H1 (cell line): ENCODE measurements around the gene MRPS2. TPM values are rescaled to one million over a fixed set of nuclear protein-coding genes. Genes with fewer than 3 reads are reported as not detected.
A peak's percentile ranks its signal among the peaks of the same experiment; 100 is the strongest.

Source experiments
- CTCF ChIA-PET: fragments of 300-600 bp; sonication (Branson Sonifier 250); formaldehyde crosslinking; loops from one replicate; lab custom pipeline; 2021; ENCODE audit not compliant: partially characterized antibody; lab: Charles Lee
- POLR2A ChIA-PET: fragments of 300-600 bp; sonication (Branson Sonifier 250); formaldehyde crosslinking; loops from one replicate; lab custom pipeline; 2021; ENCODE audit warnings: inconsistent platforms; ENCODE audit not compliant: partially characterized antibody; lab: Charles Lee
- DNase-seq, 2 experiments: peaks; one replicate each; pipeline versions ENCODE4 v3.0.0 to v3.0.0-alpha.2; 2010 to 2022; ENCODE audit warnings: low spot score in 2 of 2, low read depth in 1 of 2, mixed read lengths in 1 of 2
- FAIRE-seq: peaks from 2 replicates; lab custom pipeline; 2011; peaks lifted over from hg19 to GRCh38; lab: Jason Lieb, UNC
- H2AFZ ChIP-seq: 2 replicates; pipeline ENCODE4 v1.8.1; 2012; ENCODE audit warnings: low read length, inconsistent platforms
- H2AK5ac ChIP-seq: 2 replicates; pipeline ENCODE4 v1.6.1; 2013; ENCODE audit warnings: low read depth, low read length
- H2BK120ac ChIP-seq: replicated peaks from 2 replicates; pipeline ENCODE3; 2013; ENCODE audit warnings: low read depth, low read length, inconsistent platforms
- H2BK12ac ChIP-seq: 2 replicates; pipeline ENCODE4 v1.6.1; 2013; ENCODE audit warnings: low read depth, low read length
- H2BK15ac ChIP-seq: 2 replicates; pipeline ENCODE4 v1.6.1; 2013; ENCODE audit warnings: low read length
- H2BK20ac ChIP-seq: 2 replicates; pipeline ENCODE4 v1.6.1; 2013; ENCODE audit warnings: low read length
- H2BK5ac ChIP-seq: 2 replicates; pipeline ENCODE4 v1.6.1; 2013; ENCODE audit warnings: low read depth, low read length
- H3K14ac ChIP-seq: 2 replicates; pipeline ENCODE4 v1.6.1; 2013; ENCODE audit warnings: inconsistent platforms; ENCODE audit not compliant: insufficient read length
- H3K18ac ChIP-seq: 2 replicates; pipeline ENCODE4 v1.6.1; 2013; ENCODE audit warnings: low read length; ENCODE audit errors: extremely low read depth
- H3K23ac ChIP-seq: 2 replicates; pipeline ENCODE4 v1.6.1; 2013; ENCODE audit warnings: inconsistent platforms; ENCODE audit not compliant: insufficient read length
- H3K23me2 ChIP-seq: 2 replicates; pipeline ENCODE4 v1.6.1; 2013; ENCODE audit warnings: low read depth, low read length
- H3K27ac ChIP-seq: 2 replicates; pipeline ENCODE4 v1.6.1; 2011; ENCODE audit warnings: low read depth, low read length, inconsistent platforms
- H3K27me3 ChIP-seq, 4 experiments: replicated peaks in 1 of 4; 1 replicate in 1 of 4; 2 replicates in 3 of 4; pipeline versions ENCODE4 v1.6.1 to v1.8.1; 2011 to 2013; ENCODE audit warnings: low read length in 3 of 4, mild to moderate bottlenecking in 3 of 4, inconsistent platforms in 2 of 4, mixed read lengths in 2 of 4, moderate library complexity in 1 of 4; ENCODE audit not compliant: control insufficient read depth in 3 of 4, insufficient read depth in 3 of 4; ENCODE audit errors: extremely low read depth in 1 of 4
- H3K36me3 ChIP-seq, 4 experiments: 2 replicates each; pipeline versions ENCODE4 v1.6.1 to v1.8.1; 2011 to 2013; ENCODE audit warnings: mild to moderate bottlenecking in 4 of 4, low read length in 3 of 4, moderate library complexity in 2 of 4, control low read depth in 1 of 4, inconsistent platforms in 1 of 4; ENCODE audit not compliant: insufficient read depth in 4 of 4, control insufficient read depth in 2 of 4
- H3K4ac ChIP-seq: replicated peaks from 2 replicates; pipeline ENCODE3; 2013; ENCODE audit warnings: low read length, low read depth, mixed read lengths, inconsistent platforms; ENCODE audit not compliant: insufficient read length
- H3K4me1 ChIP-seq, 4 experiments: replicated peaks in 1 of 4; 1 replicate in 1 of 4; 2 replicates in 3 of 4; pipeline versions ENCODE4 v1.6.1 to v1.8.1; 2011 to 2013; ENCODE audit warnings: low read length in 3 of 4, inconsistent platforms in 2 of 4, mixed read lengths in 1 of 4; ENCODE audit not compliant: insufficient read depth in 4 of 4, control insufficient read depth in 3 of 4
- H3K4me2 ChIP-seq, 2 experiments: 2 replicates each; pipeline versions ENCODE4 v1.6.1 to v1.8.1; 2011 to 2013; ENCODE audit warnings: low read depth in 2 of 2, low read length in 2 of 2, control low read depth in 1 of 2, inconsistent platforms in 1 of 2, mild to moderate bottlenecking in 1 of 2; ENCODE audit not compliant: insufficient read depth in 1 of 2
- H3K4me3 ChIP-seq, 4 experiments: fragments of 200-600, 300-600 bp in 1 of 4; sonication (generic), shearing (Covaris generic), sonication (Bioruptor Twin) in 1 of 4; 2 replicates each; pipeline versions ENCODE4 v1.5.1 to v1.8.1; 2011 to 2016; ENCODE audit warnings: low read length in 4 of 4, low read depth in 3 of 4, control low read depth in 2 of 4, inconsistent platforms in 2 of 4, mild to moderate bottlenecking in 2 of 4, mixed read lengths in 1 of 4, moderate library complexity in 1 of 4; ENCODE audit not compliant: insufficient read depth in 2 of 4; ENCODE audit errors: extremely low read depth in 1 of 4
- H3K56ac ChIP-seq: replicated peaks from 2 replicates; pipeline ENCODE3; 2013; ENCODE audit warnings: low read depth, mild to moderate bottlenecking, mixed read lengths, low read length, inconsistent platforms; ENCODE audit not compliant: insufficient read length
- H3K79me1 ChIP-seq: 2 replicates; pipeline ENCODE4 v1.6.1; 2013; ENCODE audit warnings: low read depth, low read length, control low read depth
- H3K79me2 ChIP-seq, 2 experiments: 2 replicates each; pipeline versions ENCODE4 v1.6.1 to v1.8.1; 2012 to 2013; ENCODE audit warnings: low read length in 2 of 2, mild to moderate bottlenecking in 2 of 2, inconsistent platforms in 1 of 2; ENCODE audit not compliant: insufficient read depth in 2 of 2, control insufficient read depth in 1 of 2
- H3K9ac ChIP-seq, 4 experiments: replicated peaks in 1 of 4; 1 replicate in 1 of 4; 2 replicates in 3 of 4; pipeline versions ENCODE4 v1.6.1 to v1.8.1; 2011 to 2013; ENCODE audit warnings: low read depth in 3 of 4, low read length in 3 of 4, control low read depth in 2 of 4, mild to moderate bottlenecking in 2 of 4, moderate library complexity in 2 of 4, inconsistent platforms in 1 of 4; ENCODE audit errors: extremely low read depth in 1 of 4
- H3K9me3 ChIP-seq, 2 experiments: 2 replicates each; pipeline versions ENCODE4 v1.6.1 to v1.8.1; 2012 to 2013; ENCODE audit warnings: mild to moderate bottlenecking in 2 of 2, moderate library complexity in 2 of 2, control low read depth in 1 of 2, inconsistent platforms in 1 of 2, low read depth in 1 of 2, low read length in 1 of 2, mixed read lengths in 1 of 2; ENCODE audit not compliant: insufficient read depth in 2 of 2
- H4K20me1 ChIP-seq, 2 experiments: replicated peaks in 1 of 2; 2 replicates each; pipeline versions ENCODE3 to v1.8.1; 2011 to 2013; ENCODE audit warnings: inconsistent platforms in 2 of 2, low read length in 2 of 2, mild to moderate bottlenecking in 1 of 2; ENCODE audit not compliant: insufficient read depth in 2 of 2, control insufficient read depth in 1 of 2
- H4K5ac ChIP-seq: 2 replicates; pipeline ENCODE4 v1.6.1; 2013; ENCODE audit warnings: low read length, low read depth, mixed read lengths, inconsistent platforms; ENCODE audit not compliant: insufficient read length
- H4K8ac ChIP-seq: 2 replicates; pipeline ENCODE4 v1.8.0; 2013; ENCODE audit warnings: mild to moderate bottlenecking, moderate library complexity, low read length, inconsistent platforms; ENCODE audit not compliant: insufficient read depth; ENCODE audit errors: extremely low read depth
- H4K91ac ChIP-seq: replicated peaks from 2 replicates; pipeline ENCODE3; 2013; ENCODE audit warnings: low read length, mixed read lengths, inconsistent platforms; ENCODE audit not compliant: insufficient read length
- GTF2F1 ChIP-seq: IDR thresholded peaks from 2 replicates; pipeline ENCODE4 v1.6.1; 2012; ENCODE audit warnings: low read depth, low read length, improper control_type of control experiment, borderline replicate concordance
- KDM4A ChIP-seq: IDR thresholded peaks from one replicate; pipeline ENCODE4 v1.7.1; 2012; ENCODE audit warnings: low read depth, mild to moderate bottlenecking, moderate library complexity, low read length, inconsistent platforms; ENCODE audit not compliant: severe bottlenecking
- KDM5A ChIP-seq: fragments of 200-600 bp; IDR thresholded peaks from 2 replicates; pipeline ENCODE4 v1.7.1; 2012; ENCODE audit warnings: mild to moderate bottlenecking, low read length, inconsistent platforms, mixed read lengths
- PHF8 ChIP-seq: fragments of 200-600 bp; sonication (generic); conservative IDR thresholded peaks from 2 replicates; pipeline ENCODE4 v1.7.1; 2012; ENCODE audit warnings: low read depth, mild to moderate bottlenecking, inconsistent platforms, low read length, moderate library complexity
- TAF1 ChIP-seq: IDR thresholded peaks from 2 replicates; pipeline ENCODE4 v1.6.1; 2011; ENCODE audit warnings: mild to moderate bottlenecking, low read depth, low read length
- ZNF274 ChIP-seq: IDR thresholded peaks from 2 replicates; pipeline ENCODE4 v1.7.0; 2012; ENCODE audit warnings: low read length, borderline replicate concordance; ENCODE audit errors: extremely low read depth
- whole genome bisulfite sequencing, 2 experiments: shearing (Covaris generic) in 1 of 2; methylation state at CpG; one replicate each; pipeline versions ENCODE4 v1.1.6 to v1.1.7; 2013 to 2015; ENCODE audit warnings: low lambda C conversion rate in 2 of 2, mixed read lengths in 2 of 2, inconsistent platforms in 1 of 2, low coverage in 1 of 2, missing lambda C conversion rate in 1 of 2; ENCODE audit not compliant: insufficient replicate concordance in 2 of 2, insufficient coverage in 1 of 2, insufficient read length in 1 of 2; ENCODE audit errors: extremely low coverage in 1 of 2, missing lambda C conversion rate in 1 of 2; 5-methylcytosine and 5-hydroxymethylcytosine counted together
- polyA plus RNA-seq, 7 experiments: library from polyadenylated mRNA; depleted of rRNA in 3 of 7; stranded (reverse) in 5 of 7; unstranded in 2 of 7; fragments of >200 nt in 5 of 7; fragments of 200-250 nt in 2 of 7; gene quantifications; 1 replicate in 5 of 7; 2 replicates in 1 of 7; 4 replicates in 1 of 7; pipeline versions ENCODE4 v1.2.1 to v1.2.3, GENCODE V29; 2011 to 2013; ENCODE audit warnings: missing spikeins in 2 of 7, mixed read lengths in 2 of 7
- total RNA-seq: library from RNA; stranded (reverse); fragmentation: NEBNext Ultra II Directional; extraction: Animal tissue kit (Norgen Biotek cat#: 25700); gene quantifications from 2 replicates; pipeline ENCODE4 v1.2.1, GENCODE V29; 2021

Gene MRPS2
- total and polyA plus RNA-seq, 2 of the 8 experiments (the other 6 are each of a cell fraction or from before 2014, with no cell fraction given): 78.6 to 476 TPM

DNA sequence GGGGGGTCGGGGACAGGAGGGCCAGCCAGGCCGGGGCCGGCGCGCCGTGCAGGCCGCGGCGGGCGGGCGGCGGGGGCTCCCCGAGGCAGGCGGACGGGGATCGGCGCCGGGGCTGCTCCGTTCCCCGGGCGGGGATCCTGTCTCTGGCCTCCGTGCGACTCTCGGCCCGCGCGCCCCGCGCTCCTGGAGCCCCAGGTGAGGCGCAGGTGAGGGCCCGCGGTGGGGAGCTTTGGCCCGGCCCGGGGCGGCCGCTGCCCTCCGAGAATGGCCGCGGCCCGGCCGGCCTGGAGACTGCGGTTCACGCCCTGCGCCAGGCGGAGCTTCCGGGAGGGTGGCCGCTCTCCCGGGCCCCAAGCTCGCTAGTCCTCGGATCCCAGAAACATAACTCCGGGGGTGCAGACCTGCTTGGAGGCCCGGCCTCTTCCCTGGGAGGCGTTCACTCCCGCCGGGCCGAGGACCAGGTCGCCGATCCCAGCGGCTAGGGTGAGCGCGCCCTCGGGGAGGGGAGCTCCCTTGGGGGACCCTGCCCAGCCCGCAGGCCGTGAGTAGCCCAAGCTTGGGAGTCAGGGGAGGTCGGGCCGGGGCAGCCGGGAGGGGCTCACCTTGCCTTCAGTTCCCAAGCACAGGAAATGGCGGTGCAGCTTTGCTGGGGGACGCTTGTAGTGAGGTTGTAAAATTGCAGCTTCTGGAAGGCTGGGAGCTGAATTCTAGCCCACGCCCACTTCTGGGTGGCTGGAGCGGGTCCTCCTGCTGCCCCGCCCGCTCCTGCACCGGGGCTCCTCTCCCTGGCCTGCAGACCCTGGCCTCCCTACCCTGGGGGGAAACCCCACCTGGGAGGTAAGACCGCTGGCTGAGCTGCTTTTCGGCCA lies 20.2 kb upstream of the MRPS2 start:
- H3K4me3 ChIP-seq: peak overlapping the region; percentile 65 to 93 (median 80)
- 3% methylated on average over 35 of the region's 76 CpGs; no CpG with 5 or more reads in 1 of the 2 experiments for WGBS, 2 experiments
- H3K27ac ChIP-seq: no peak overlapping the region; the same call in 1 of the 2 replicates
- H3K4me2 ChIP-seq: peak overlapping the region; percentile 83 to 87
- H2BK20ac ChIP-seq: no peak overlapping the region
- no peak overlapping the region for H3K23ac ChIP-seq
- peak overlapping the region; percentile 43 to 73 (median 54); a peak in 6 of 7 replicates for H3K9ac ChIP-seq
- no peak overlapping the region for H3K4ac ChIP-seq
- peaks cover 11 to 20% (median 18%) of the 10 kb centered on the region in 4 experiments for H3K36me3 ChIP-seq
- TF ChIP-seq KDM4A (peak; percentile 50), KDM5A (no peak), GTF2F1 (no peak), TAF1 (0 out of 2 replicates have a peak, but pooled peaks have one; percentile 20), PHF8 (peak; percentile 23; the same call in 1 of the 2 replicates), ZNF274 (no peak)
- peaks cover 5 to 6% of the 10 kb centered on the region in 2 experiments for H4K20me1 ChIP-seq
- H3K4me1 ChIP-seq: peaks cover 0 to 8% (median 3%) of the 10 kb centered on the region in 4 experiments; a peak in 6 of 7 replicates
- H2BK15ac ChIP-seq: no peak overlapping the region
- H3K79me1 ChIP-seq: peaks cover 4% of the 10 kb centered on the region
- peak overlapping the region; percentile 81 for H4K91ac ChIP-seq
- no peak overlapping the region for H2BK120ac ChIP-seq
- H3K79me2 ChIP-seq: peaks cover 3 to 20% of the 10 kb centered on the region in 2 experiments; a peak in 2 of 4 replicates
- DNase-seq (peak in 1 of 2 experiments; percentile 69), FAIRE-seq (no peak)
- H2BK5ac ChIP-seq: 0 out of 2 replicates have a peak overlapping the region, but pooled peaks have one; percentile 24
- H3K18ac ChIP-seq: peak overlapping the region; percentile 32
- no peaks in the 10 kb centered on the region for H3K9me3 ChIP-seq
- H2BK12ac ChIP-seq: no peak overlapping the region
- ChIA-PET CTCF (interaction anchor here (0.8 to 2.4 kb wide), 6 partner anchors 25 to 393 kb away, joined by 3 to 13 read pairs (median 4); partner anchors contain the start of gene OLFM1), POLR2A (interaction anchor here (0.7 to 2.0 kb wide), 8 partner anchors 9 to 25 kb away, joined by 3 to 17 read pairs (median 4); partner anchors contain the start of gene MRPS2)
- no peak overlapping the region for H3K14ac ChIP-seq
- peak overlapping the region; percentile 49 for H4K5ac ChIP-seq
- no peak overlapping the region for H2AK5ac ChIP-seq
- peak overlapping the region; percentile 51 for H4K8ac ChIP-seq
- H3K23me2 ChIP-seq: peaks cover 7% of the 10 kb centered on the region; the same call in 1 of the 2 replicates
- no peaks in the 10 kb centered on the region for H3K27me3 ChIP-seq
- peak overlapping the region; percentile 16 for H3K56ac ChIP-seq
- no peak overlapping the region for H2AFZ ChIP-seq
